HG02852 (cell line): ENCODE data around the gene VEGFB.

Experiments
- ATAC-seq: cut with Tn5 transposase; IDR thresholded peaks from one replicate; pipeline ENCODE4 v1.9.1; 2021; ENCODE audit warnings: mild to moderate bottlenecking, moderate library complexity; ENCODE audit not compliant: unreplicated experiment

The VEGFB gene

GRCh38 chr11:64210301-64211020 is 23.9 kb upstream of the VEGFB start:
- no peak for ATAC-seq

- no peak for ATAC-seq
Measured at GRCh38 chr11:64211181-64211872, 23.1 kb upstream of the VEGFB start.

GRCh38 chr11:64216879-64217278 is 17.5 kb upstream of the VEGFB start:
- ATAC-seq, result no peak

GRCh38 chr11:64218628-64219353 is 15.6 kb upstream of the VEGFB start:
- ATAC-seq, result no peak

GRCh38 chr11:64219354-64219684 is 15.1 kb upstream of the VEGFB start:
- ATAC-seq, result no peak

GRCh38 chr11:64219755-64220154 is 14.6 kb upstream of the VEGFB start:
- no peak for ATAC-seq

- no peak for ATAC-seq
Measured at GRCh38 chr11:64220271-64220670, 14.1 kb upstream of the VEGFB start.

- no peak for ATAC-seq
Measured at GRCh38 chr11:64220798-64221197, 13.6 kb upstream of the VEGFB start.

- no peak for ATAC-seq
Measured at GRCh38 chr11:64222651-64223000, 11.8 kb upstream of the VEGFB start.

- no peak for ATAC-seq
Measured at GRCh38 chr11:64223001-64223651, 11.3 kb upstream of the VEGFB start.

- ATAC-seq, result no peak
Measured at GRCh38 chr11:64224151-64224890, 10.1 kb upstream of the VEGFB start.

GRCh38 chr11:64224891-64225607 is 9.3 kb upstream of the VEGFB start:
- no peak for ATAC-seq

GRCh38 chr11:64225608-64226506 is 8.5 kb upstream of the VEGFB start, which contains the start of the genes NUDT22 and TRPT1:
NUDT22 (plus strand) TSS chr11:64226274; CDS start chr11:64226653, 379 bp downstream.
TRPT1 (minus strand) TSS chr11:64226186; CDS start chr11:64225860, 326 bp downstream.
- peak; percentile 57 for ATAC-seq

GRCh38 chr11:64226507-64227051 is 7.8 kb upstream of the VEGFB start:
- no peak for ATAC-seq

GRCh38 chr11:64227405-64227956 is 6.9 kb upstream of the VEGFB start:
- ATAC-seq, result no peak

GRCh38 chr11:64229090-64229743 is 5.2 kb upstream of the VEGFB start:
- no peak for ATAC-seq

- ATAC-seq, result no peak
Measured at GRCh38 chr11:64229744-64230170, 4.6 kb upstream of the VEGFB start.
